ENCODE measurements around the gene GLOD5. TPM values are rescaled to one million over a fixed set of nuclear protein-coding genes. Genes with fewer than 3 reads are reported as not detected.

Gene GLOD5
- total RNA-seq, 2 donors from 2014 or later, result 4.0 to 9.0 TPM

DNA sequence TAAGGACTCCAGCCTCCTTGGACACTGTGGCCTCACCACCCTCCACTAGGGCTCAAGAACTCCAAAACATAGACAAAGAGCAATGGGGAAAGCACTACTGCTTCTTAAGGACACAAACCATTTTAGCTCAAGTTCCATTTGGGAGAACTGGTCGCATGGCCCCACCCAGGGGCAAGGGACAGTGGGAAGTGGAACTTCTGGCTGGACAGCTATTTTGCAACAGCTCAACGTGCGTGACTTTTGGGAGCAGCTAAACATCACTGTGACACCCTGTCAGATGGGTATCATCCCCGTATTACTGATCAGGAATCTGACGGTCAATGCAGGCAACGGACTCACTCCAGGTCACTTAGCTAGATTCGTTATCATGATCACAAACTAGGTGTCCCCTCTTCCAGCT is 9.0 kb upstream of the GLOD5 start:
- H3K36me3 ChIP-seq, result no peaks in the 10 kb centered on the region
- H3K9me3 ChIP-seq, result no peaks in the 10 kb centered on the region
- TF ChIP-seq, protein P1, sequence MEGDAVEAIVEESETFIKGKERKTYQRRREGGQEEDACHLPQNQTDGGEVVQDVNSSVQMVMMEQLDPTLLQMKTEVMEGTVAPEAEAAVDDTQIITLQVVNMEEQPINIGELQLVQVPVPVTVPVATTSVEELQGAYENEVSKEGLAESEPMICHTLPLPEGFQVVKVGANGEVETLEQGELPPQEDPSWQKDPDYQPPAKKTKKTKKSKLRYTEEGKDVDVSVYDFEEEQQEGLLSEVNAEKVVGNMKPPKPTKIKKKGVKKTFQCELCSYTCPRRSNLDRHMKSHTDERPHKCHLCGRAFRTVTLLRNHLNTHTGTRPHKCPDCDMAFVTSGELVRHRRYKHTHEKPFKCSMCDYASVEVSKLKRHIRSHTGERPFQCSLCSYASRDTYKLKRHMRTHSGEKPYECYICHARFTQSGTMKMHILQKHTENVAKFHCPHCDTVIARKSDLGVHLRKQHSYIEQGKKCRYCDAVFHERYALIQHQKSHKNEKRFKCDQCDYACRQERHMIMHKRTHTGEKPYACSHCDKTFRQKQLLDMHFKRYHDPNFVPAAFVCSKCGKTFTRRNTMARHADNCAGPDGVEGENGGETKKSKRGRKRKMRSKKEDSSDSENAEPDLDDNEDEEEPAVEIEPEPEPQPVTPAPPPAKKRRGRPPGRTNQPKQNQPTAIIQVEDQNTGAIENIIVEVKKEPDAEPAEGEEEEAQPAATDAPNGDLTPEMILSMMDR (IDR thresholded peaks at IDR 0.05), result no peak
- H3K9ac ChIP-seq (ENCODE audit: low read depth in 2 of 2, low read length in 2 of 2), result no peak overlapping the region
- H3K27ac ChIP-seq, result no peak overlapping the region
- H3K4me1 ChIP-seq, result no peaks in the 10 kb centered on the region
- peaks cover 3% of the 10 kb centered on the region for H3K27me3 ChIP-seq
- DNase-seq, result no peak
- intact Hi-C loops (cut with DNase I), result no loop called here
- H3K4me3 ChIP-seq, result no peak overlapping the region

DNA sequence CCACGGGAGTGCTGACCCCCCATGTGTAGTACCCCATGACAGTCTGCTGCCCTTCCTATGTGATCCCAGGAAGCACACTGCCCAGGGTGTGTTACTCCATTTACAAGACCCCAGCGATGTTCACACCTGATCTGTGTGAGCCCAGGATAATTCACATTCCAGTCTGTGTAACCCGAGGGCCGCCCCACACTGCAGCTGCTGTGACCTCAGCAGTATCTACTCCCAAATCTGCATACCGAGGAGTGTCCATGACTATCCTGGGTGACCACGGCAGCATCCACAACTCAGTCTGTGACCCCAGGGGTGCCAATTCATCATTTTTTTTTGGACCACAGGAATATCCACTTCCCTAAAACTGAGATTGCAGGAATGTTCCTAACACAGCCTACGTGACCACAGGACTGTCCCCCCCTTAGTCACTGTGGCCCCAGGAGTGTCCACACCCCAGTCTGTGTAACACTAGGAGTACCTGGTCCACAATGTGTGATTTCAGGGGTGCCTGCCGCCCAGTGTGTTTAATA is 7.8 kb upstream of the GLOD5 start:
- Histone ChIP-seq H3K9me3 (no peaks in the 10 kb centered on the region), H3K27me3 (peaks cover 3% of the 10 kb centered on the region), H3K9ac (ENCODE audit: low read depth in 2 of 2, low read length in 2 of 2) (no peak overlapping the region), H3K36me3 (no peaks in the 10 kb centered on the region), H3K27ac (no peak overlapping the region), H3K4me1 (no peaks in the 10 kb centered on the region), H3K4me3 (no peak overlapping the region)
- intact Hi-C loops (cut with DNase I), result no loop called here
- TF ChIP-seq, protein P1 (IDR thresholded peaks at IDR 0.05), result no peak
- DNase-seq, result no peak

DNA sequence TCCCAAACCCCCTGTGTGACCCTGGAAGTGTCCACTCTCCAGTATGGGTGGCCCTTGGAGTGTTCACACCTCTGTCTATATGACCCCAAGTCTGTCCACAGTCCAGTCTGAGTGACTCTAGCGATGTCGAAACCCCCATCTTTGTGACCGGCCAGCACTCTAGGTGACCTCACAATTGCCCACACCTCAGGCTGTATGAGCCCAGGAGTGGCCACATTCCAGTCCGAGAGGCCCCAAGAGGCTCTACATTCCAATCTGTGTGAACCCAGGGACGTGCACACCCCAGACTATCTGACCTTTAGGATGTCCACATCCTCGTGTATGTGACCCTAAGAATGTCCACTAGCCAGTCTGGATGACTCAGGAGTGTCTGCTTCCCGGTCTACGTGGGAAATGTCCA is 7.3 kb upstream of the GLOD5 start:
- Histone ChIP-seq H3K9me3 (no peaks in the 10 kb centered on the region), H3K4me3 (no peak overlapping the region), H3K27ac (no peak overlapping the region), H3K36me3 (no peaks in the 10 kb centered on the region), H3K27me3 (peaks cover 3% of the 10 kb centered on the region), H3K9ac (ENCODE audit: low read depth in 2 of 2, low read length in 2 of 2) (no peak overlapping the region), H3K4me1 (no peaks in the 10 kb centered on the region)
- TF ChIP-seq, protein P1 (IDR thresholded peaks at IDR 0.05), result no peak
- intact Hi-C loops (cut with DNase I), result no loop called here
- no peak for DNase-seq

DNA sequence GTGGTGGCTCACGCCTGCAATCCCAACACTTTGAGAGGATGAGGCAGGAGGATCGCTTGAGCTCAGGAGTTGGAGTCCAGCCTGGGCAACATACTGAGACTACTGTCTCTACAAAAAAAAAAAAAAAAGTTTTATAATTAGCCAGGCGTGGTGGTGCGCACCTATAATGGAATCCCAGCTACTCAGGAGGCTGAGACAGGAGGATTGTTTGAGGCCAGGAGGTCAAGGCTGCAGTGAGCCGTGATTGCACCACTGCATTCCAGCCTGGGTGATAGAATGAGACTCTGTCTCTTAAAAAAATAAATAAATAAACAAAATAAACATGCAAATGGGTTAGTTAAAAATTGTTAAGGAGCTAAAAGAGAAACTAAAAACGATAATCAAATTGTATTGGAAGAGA is 7.7 kb downstream of the GLOD5 start:
- Histone ChIP-seq H3K36me3 (no peaks in the 10 kb centered on the region), H3K4me1 (no peaks in the 10 kb centered on the region), H3K9me3 (no peaks in the 10 kb centered on the region), H3K27me3 (no peaks in the 10 kb centered on the region), H3K4me3 (no peak overlapping the region), H3K27ac (no peak overlapping the region), H3K9ac (ENCODE audit: low read depth in 2 of 2, low read length in 2 of 2) (no peak overlapping the region)
- TF ChIP-seq, protein P1 (IDR thresholded peaks at IDR 0.05), result no peak
- DNase-seq, result no peak
- intact Hi-C loops (cut with DNase I), result no loop called here

DNA sequence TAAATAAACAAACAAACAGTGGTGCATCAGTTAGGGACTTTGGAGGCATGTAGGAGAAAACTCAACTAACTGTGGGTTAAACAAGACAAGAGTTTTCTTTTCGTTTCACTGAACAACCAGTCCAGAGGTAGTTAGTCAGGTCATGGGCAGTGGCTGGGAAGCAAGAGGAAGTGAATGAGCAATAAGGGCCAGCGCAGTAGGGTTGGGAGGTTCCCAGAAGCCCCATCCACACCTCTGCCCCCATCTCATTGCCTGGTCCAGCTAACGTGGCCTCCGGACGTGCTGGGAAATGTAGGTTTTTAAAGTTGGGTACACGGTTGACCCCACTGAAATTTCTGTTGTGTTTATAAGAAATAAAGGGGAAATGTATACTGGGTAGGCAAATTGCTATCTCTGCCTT is 8.7 kb downstream of the GLOD5 start:
- Histone ChIP-seq H3K36me3 (no peaks in the 10 kb centered on the region), H3K4me3 (no peak overlapping the region), H3K9ac (ENCODE audit: low read depth in 2 of 2, low read length in 2 of 2) (no peak overlapping the region), H3K9me3 (no peaks in the 10 kb centered on the region), H3K27me3 (no peaks in the 10 kb centered on the region), H3K27ac (no peak overlapping the region), H3K4me1 (no peaks in the 10 kb centered on the region)
- TF ChIP-seq, protein P1 (IDR thresholded peaks at IDR 0.05), result no peak
- intact Hi-C loops (cut with DNase I), result no loop called here
- DNase-seq, result no peak
